K562 (cell line): Measurements from ENCODE around the gene HELT. TPM values are rescaled to one million over a fixed set of nuclear protein-coding genes. Genes with fewer than 3 reads are reported as not detected.
A peak's percentile ranks its signal among the peaks of the same experiment; 100 is the strongest.

Experiments used
- ATAC-seq: fragments of 200-7000 bp; cut with Tn5 transposase; 3 replicates; pipeline ENCODE4 v1.9.1; 2020; ENCODE audit warnings: moderate library complexity
- BruUV-seq: library from RNA; stranded (reverse); fragments of 400-500 nt; replicated peaks from 2 replicates; lab custom pipeline; 2021; lab: Mats Ljungman, UMichigan
- CTCF ChIA-PET: fragments of 300-600 bp; formaldehyde crosslinking; extraction: SDS; loops from one replicate; lab custom pipeline; 2021; ENCODE audit warnings: low intra/inter-chr PET ratio; lab: Yijun Ruan, JAX
- POLR2A ChIA-PET: fragments of 300-600, 350-650 bp; sonication (Branson Sonifier 250); formaldehyde crosslinking; extraction: SDS; loops from one replicate; lab custom pipeline; 2021; ENCODE audit warnings: antibody characterized with exemption, inconsistent platforms; lab: Yijun Ruan, JAX
- DNase-seq, 4 experiments: peaks; one replicate each; pipeline versions ENCODE4 v3.0.0 to v3.0.0-alpha.2; 2011 to 2018; ENCODE audit warnings: low spot score in 3 of 4, mixed read lengths in 3 of 4; ENCODE audit errors: extremely low read depth in 1 of 4
- FAIRE-seq: peaks from 2 replicates; lab custom pipeline; 2011; peaks lifted over from hg19 to GRCh38; lab: Jason Lieb, UNC
- H2AFZ ChIP-seq: 2 replicates; pipeline ENCODE4 v1.6.0; 2011; ENCODE audit warnings: low read depth, low read length, control low read depth, inconsistent platforms
- H3K27ac ChIP-seq: fragments of 200-600 bp; 3 replicates; pipeline ENCODE4 v1.8.0; 2011; ENCODE audit warnings: low read depth, mild to moderate bottlenecking, control low read depth, inconsistent platforms, low read length, moderate library complexity, mixed read lengths; ENCODE audit errors: extremely low read depth
- H3K27me3 ChIP-seq, 2 experiments: fragments of 300-600 bp in 1 of 2; 2 replicates in 1 of 2; 3 replicates in 1 of 2; pipeline versions ENCODE4 v1.6.0 to v1.8.0; 2011; ENCODE audit warnings: inconsistent platforms in 2 of 2, low read length in 2 of 2, mild to moderate bottlenecking in 1 of 2, mixed read lengths in 1 of 2, moderate library complexity in 1 of 2; ENCODE audit not compliant: control insufficient read depth in 2 of 2, insufficient read depth in 2 of 2
- H3K36me3 ChIP-seq: fragments of 300-600 bp; 3 replicates; pipeline ENCODE4 v1.8.0; 2011; ENCODE audit warnings: mild to moderate bottlenecking, low read length, inconsistent platforms; ENCODE audit not compliant: control insufficient read depth, insufficient read depth
- H3K4me1 ChIP-seq, 2 experiments: fragments of 200-600 bp in 1 of 2; replicated peaks in 1 of 2; 2 replicates in 1 of 2; 3 replicates in 1 of 2; pipeline versions ENCODE4 v1.5.1 to v1.8.0; 2011; ENCODE audit warnings: inconsistent platforms in 2 of 2, low read length in 2 of 2, mild to moderate bottlenecking in 1 of 2, mixed read lengths in 1 of 2, moderate library complexity in 1 of 2; ENCODE audit not compliant: control insufficient read depth in 2 of 2, insufficient read depth in 2 of 2
- H3K4me2 ChIP-seq: 2 replicates; pipeline ENCODE4 v1.6.1; 2011; ENCODE audit warnings: low read length, control low read depth, inconsistent platforms, mixed read lengths; ENCODE audit not compliant: insufficient read depth
- H3K4me3 ChIP-seq: fragments of 200-600 bp; sonication (generic), shearing (Covaris generic); 2 replicates; pipeline ENCODE4 v1.5.1; 2016; ENCODE audit warnings: control low read depth, inconsistent platforms
- H3K79me2 ChIP-seq: fragments of 200-600 bp; 3 replicates; pipeline ENCODE4 v1.8.0; 2011; ENCODE audit warnings: low read length, inconsistent platforms; ENCODE audit not compliant: control insufficient read depth, insufficient read depth
- H3K9ac ChIP-seq, 2 experiments: 2 replicates each; pipeline versions ENCODE4 v1.6.0 to v1.6.1; 2011; ENCODE audit warnings: low read depth in 2 of 2, low read length in 2 of 2, control low read depth in 1 of 2, inconsistent platforms in 1 of 2, mild to moderate bottlenecking in 1 of 2, mixed read lengths in 1 of 2; ENCODE audit not compliant: insufficient read depth in 1 of 2
- H3K9me1 ChIP-seq: one replicate; pipeline ENCODE4 v1.6.0; 2011; ENCODE audit warnings: inconsistent platforms, mild to moderate bottlenecking, low read length, moderate library complexity; ENCODE audit not compliant: control insufficient read depth, insufficient read depth
- H3K9me3 ChIP-seq: replicated peaks from 2 replicates; pipeline ENCODE4 v1.5.1; 2011; ENCODE audit warnings: low read depth, low read length, inconsistent platforms; ENCODE audit not compliant: control insufficient read depth, insufficient read depth
- H4K20me1 ChIP-seq: replicated peaks from 2 replicates; pipeline ENCODE4 v1.6.1; 2011; ENCODE audit warnings: low read length, inconsistent platforms, mixed read lengths; ENCODE audit not compliant: control insufficient read depth, insufficient read depth
- ASH1L ChIP-seq: fragments of 450-650 bp; IDR thresholded peaks from 2 replicates; pipeline ENCODE4 v1.6.1; 2018; ENCODE audit warnings: borderline replicate concordance, mild to moderate bottlenecking, low read depth; ENCODE audit not compliant: partially characterized antibody
- HSF4 ChIP-seq: fragments of 250-450 bp; sonication (Bioruptor Pico); IDR thresholded peaks from 2 replicates; pipeline ENCODE4 v2.1.2; 2022; ENCODE audit warnings: mild to moderate bottlenecking, moderate library complexity, borderline replicate concordance
- MIER1 ChIP-seq: fragments of 450-650 bp; IDR thresholded peaks from 2 replicates; pipeline ENCODE4 v1.6.1; 2016; ENCODE audit warnings: antibody characterized with exemption, mild to moderate bottlenecking, low read depth
- PPARD ChIP-seq: fragments of 250-450 bp; sonication (Bioruptor Pico); IDR thresholded peaks from 2 replicates; pipeline ENCODE4 v1.8.0; 2022; ENCODE audit warnings: inconsistent platforms, mild to moderate bottlenecking, moderate library complexity
- RBM25 ChIP-seq: fragments of 200-400 bp; formaldehyde crosslinking; IDR thresholded peaks from 2 replicates; pipeline ENCODE4 v1.6.1; 2018; ENCODE audit warnings: low read length, low read depth, moderate library complexity; ENCODE audit not compliant: severe bottlenecking
- SRSF1 ChIP-seq: fragments of 200-400 bp; formaldehyde crosslinking; IDR thresholded peaks from 2 replicates; pipeline ENCODE4 v1.6.1; 2017; ENCODE audit warnings: mild to moderate bottlenecking, low read depth, low read length, moderate library complexity
- TGIF2 ChIP-seq: sonication (generic); formaldehyde crosslinking; IDR thresholded peaks from 2 replicates; pipeline ENCODE4 v1.8.1; 2022; ENCODE audit warnings: mild to moderate bottlenecking, missing genetic modification reagents, moderate library complexity
- ZBTB8A ChIP-seq: fragments of 450-650 bp; IDR thresholded peaks from 2 replicates; pipeline ENCODE4 v1.6.1; 2018; ENCODE audit warnings: mild to moderate bottlenecking, moderate library complexity; ENCODE audit not compliant: partially characterized antibody
- ZNF134 ChIP-seq: fragments of 250-450 bp; sonication (Bioruptor Pico); conservative IDR thresholded peaks from 2 replicates; pipeline ENCODE4 v1.4.0; 2020
- ZNF165 ChIP-seq: fragments of 250-450 bp; sonication (Bioruptor Pico); IDR thresholded peaks from 2 replicates; pipeline ENCODE4 v1.4.0; 2020; ENCODE audit warnings: borderline replicate concordance
- ZNF212 ChIP-seq: fragments of 450-650 bp; formaldehyde crosslinking; IDR thresholded peaks from 2 replicates; pipeline ENCODE4 v1.4.0; 2020; ENCODE audit warnings: mild to moderate bottlenecking
- WGBS: fragments of 100-300 bp; shearing (Covaris generic); methylation state at CpG from one replicate; pipeline ENCODE4 v1.1.6; 2016; ENCODE audit warnings: low coverage, mixed read lengths; ENCODE audit not compliant: insufficient coverage; ENCODE audit errors: missing lambda C conversion rate; 5-methylcytosine and 5-hydroxymethylcytosine counted together
- in situ Hi-C: fragments of 300-500 bp; cut with MboI; formaldehyde crosslinking; loops from 4 replicates; pipeline ENCODE4 v1.15.0; 2018; ENCODE audit warnings: inconsistent platforms, mixed read lengths
- intact Hi-C: fragments of 100-400 bp; cut with micrococcal nuclease; formaldehyde crosslinking; loops from 2 replicates; pipeline ENCODE4 v1.14.2; 2022
- polyA plus RNA-seq, 8 experiments: library from polyadenylated mRNA; depleted of rRNA in 4 of 8; stranded (reverse) in 5 of 8; unstranded in 3 of 8; fragments of >200 nt; fragmentation: Nextera tagmentation in 2 of 8; fragmentation: Illumina TruSeq in 1 of 8; extraction: Ambion mirVana in 2 of 8; extraction: Trizol in 1 of 8; gene quantifications; 2 replicates each; pipeline versions ENCODE4 v1.2.1 to v1.2.3, GENCODE V29; 2011 to 2014; ENCODE audit warnings: inconsistent platforms in 1 of 8, missing spikeins in 1 of 8
- total RNA-seq, 7 experiments: library from RNA; depleted of rRNA in 6 of 7; stranded (reverse); fragments of >200 nt in 6 of 7; fragmentation: Illumina TruSeq in 2 of 7; extraction: Trizol in 2 of 7; gene quantifications; 2 replicates each; pipeline versions ENCODE4 v1.2.1 to v1.2.3, GENCODE V29; 2011 to 2021; ENCODE audit warnings: low replicate concordance in 1 of 7
- TF ChIP-seq, protein P1 (sequence below): IDR thresholded peaks from 2 replicates; pipeline ENCODE4 v1.6.1; 2011; ENCODE audit warnings: borderline replicate concordance, low read depth, mild to moderate bottlenecking, moderate library complexity, low read length; ENCODE audit not compliant: insufficient read depth, poor library complexity, severe bottlenecking
- TF ChIP-seq, protein P2 (sequence below): IDR thresholded peaks from 2 replicates; pipeline ENCODE4 v1.6.1; 2011; ENCODE audit not compliant: insufficient read length; ENCODE audit errors: extremely low read depth
- TF ChIP-seq, protein P3 (sequence below): fragments of 250-450 bp; sonication (Bioruptor Pico); IDR thresholded peaks from 2 replicates; pipeline ENCODE4 v1.9.0; 2021; ENCODE audit warnings: mild to moderate bottlenecking, inconsistent platforms
- TF ChIP-seq, protein P4 (sequence below), 2 experiments: fragments of 250-450 bp in 1 of 2; fragments of 450-650 bp in 1 of 2; sonication (Bioruptor Pico) in 1 of 2; IDR thresholded peaks; 2 replicates each; pipeline versions ENCODE4 v1.6.1 to v1.8.0; 2016 to 2021; ENCODE audit warnings: mild to moderate bottlenecking in 2 of 2, moderate library complexity in 2 of 2, missing compliant biosample characterization in 1 of 2, missing genetic modification characterization in 1 of 2

The HELT gene
- total and polyA plus RNA-seq, 9 of the 15 experiments (the other 6 are each of a cell fraction or from before 2014, with no cell fraction given), result not detected

GRCh38 chr4:185003596-185004351 is 14.5 kb upstream of the HELT start:
- POLR2A ChIA-PET, result interaction anchor here (0.9 kb wide), 1 partner anchor 139 kb away, joined by 4 read pairs; the partner anchor contains the start of gene SLC25A4
- in situ Hi-C loops, result loop anchor here (10.0 kb wide), 1 partner anchor 131 kb away; no protein-coding TSS in a partner anchor
- 3% methylated on average over 19 of the region's 19 CpGs for WGBS

More at GRCh38 chr4:185003596-185004351, 14.5 kb upstream of the HELT start:
- ATAC-seq (no peak), FAIRE-seq (no peak), DNase-seq (no peak)
- Histone ChIP-seq H3K27me3 (peaks cover 24 to 54% of the 10 kb centered on the region in 2 experiments), H2AFZ (no peak overlapping the region), H3K4me3 (no peak overlapping the region), H3K79me2 (no peaks in the 10 kb centered on the region), H3K4me2 (no peak overlapping the region), H3K36me3 (no peaks in the 10 kb centered on the region), H3K9me1 (no peaks in the 10 kb centered on the region), H3K27ac (no peak overlapping the region), H3K9ac (no peak overlapping the region), H4K20me1 (0 out of 2 replicates have a peak, but pooled peaks cover 3% of the 10 kb centered on the region), H3K9me3 (no peaks in the 10 kb centered on the region), H3K4me1 (peaks cover 0 to 9% of the 10 kb centered on the region in 2 experiments; a peak in 2 of 5 replicates)
- intact Hi-C loops, result loop anchor here (5.0 to 10.0 kb wide), 3 partner anchors 256 to 359 kb away; partner anchors contain the start of genes CASP3 and PRIMPOL
- CTCF ChIA-PET, result interaction anchor here (1.3 kb wide), 1 partner anchor 92 kb away, joined by 7 read pairs; no protein-coding TSS in a partner anchor
- no TSS peak for BruUV-seq
- TF ChIP-seq, protein P1, sequence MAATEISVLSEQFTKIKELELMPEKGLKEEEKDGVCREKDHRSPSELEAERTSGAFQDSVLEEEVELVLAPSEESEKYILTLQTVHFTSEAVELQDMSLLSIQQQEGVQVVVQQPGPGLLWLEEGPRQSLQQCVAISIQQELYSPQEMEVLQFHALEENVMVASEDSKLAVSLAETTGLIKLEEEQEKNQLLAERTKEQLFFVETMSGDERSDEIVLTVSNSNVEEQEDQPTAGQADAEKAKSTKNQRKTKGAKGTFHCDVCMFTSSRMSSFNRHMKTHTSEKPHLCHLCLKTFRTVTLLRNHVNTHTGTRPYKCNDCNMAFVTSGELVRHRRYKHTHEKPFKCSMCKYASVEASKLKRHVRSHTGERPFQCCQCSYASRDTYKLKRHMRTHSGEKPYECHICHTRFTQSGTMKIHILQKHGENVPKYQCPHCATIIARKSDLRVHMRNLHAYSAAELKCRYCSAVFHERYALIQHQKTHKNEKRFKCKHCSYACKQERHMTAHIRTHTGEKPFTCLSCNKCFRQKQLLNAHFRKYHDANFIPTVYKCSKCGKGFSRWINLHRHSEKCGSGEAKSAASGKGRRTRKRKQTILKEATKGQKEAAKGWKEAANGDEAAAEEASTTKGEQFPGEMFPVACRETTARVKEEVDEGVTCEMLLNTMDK, result no peak
- TF ChIP-seq, protein P2, sequence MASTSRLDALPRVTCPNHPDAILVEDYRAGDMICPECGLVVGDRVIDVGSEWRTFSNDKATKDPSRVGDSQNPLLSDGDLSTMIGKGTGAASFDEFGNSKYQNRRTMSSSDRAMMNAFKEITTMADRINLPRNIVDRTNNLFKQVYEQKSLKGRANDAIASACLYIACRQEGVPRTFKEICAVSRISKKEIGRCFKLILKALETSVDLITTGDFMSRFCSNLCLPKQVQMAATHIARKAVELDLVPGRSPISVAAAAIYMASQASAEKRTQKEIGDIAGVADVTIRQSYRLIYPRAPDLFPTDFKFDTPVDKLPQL, result no peak
- TF ChIP-seq PPARD (CRISPR knock-in tag) (no peak), ZBTB8A (no peak), RBM25 (peak; percentile 69), SRSF1 (no peak), ZNF212 (no peak), ASH1L (no peak), ZNF134 (CRISPR knock-in tag) (peak; percentile 98), HSF4 (CRISPR knock-in tag) (no peak), MIER1 (no peak), TGIF2 (CRISPR knock-in tag) (no peak), ZNF165 (no peak)
- TF ChIP-seq, protein P3, sequence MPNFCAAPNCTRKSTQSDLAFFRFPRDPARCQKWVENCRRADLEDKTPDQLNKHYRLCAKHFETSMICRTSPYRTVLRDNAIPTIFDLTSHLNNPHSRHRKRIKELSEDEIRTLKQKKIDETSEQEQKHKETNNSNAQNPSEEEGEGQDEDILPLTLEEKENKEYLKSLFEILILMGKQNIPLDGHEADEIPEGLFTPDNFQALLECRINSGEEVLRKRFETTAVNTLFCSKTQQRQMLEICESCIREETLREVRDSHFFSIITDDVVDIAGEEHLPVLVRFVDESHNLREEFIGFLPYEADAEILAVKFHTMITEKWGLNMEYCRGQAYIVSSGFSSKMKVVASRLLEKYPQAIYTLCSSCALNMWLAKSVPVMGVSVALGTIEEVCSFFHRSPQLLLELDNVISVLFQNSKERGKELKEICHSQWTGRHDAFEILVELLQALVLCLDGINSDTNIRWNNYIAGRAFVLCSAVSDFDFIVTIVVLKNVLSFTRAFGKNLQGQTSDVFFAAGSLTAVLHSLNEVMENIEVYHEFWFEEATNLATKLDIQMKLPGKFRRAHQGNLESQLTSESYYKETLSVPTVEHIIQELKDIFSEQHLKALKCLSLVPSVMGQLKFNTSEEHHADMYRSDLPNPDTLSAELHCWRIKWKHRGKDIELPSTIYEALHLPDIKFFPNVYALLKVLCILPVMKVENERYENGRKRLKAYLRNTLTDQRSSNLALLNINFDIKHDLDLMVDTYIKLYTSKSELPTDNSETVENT (CRISPR knock-in tag), result no peak
- TF ChIP-seq, protein P4, sequence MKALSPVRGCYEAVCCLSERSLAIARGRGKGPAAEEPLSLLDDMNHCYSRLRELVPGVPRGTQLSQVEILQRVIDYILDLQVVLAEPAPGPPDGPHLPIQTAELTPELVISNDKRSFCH (CRISPR knock-in tag; IDR thresholded peaks at IDR 0.05), result no peak
- TF ChIP-seq, protein P4 (tag; IDR thresholded peaks at IDR 0.05), result no peak
